PFSK-1 (cell line): Measurements from ENCODE around the gene COL25A1.

Experiments
- FOXP2 ChIP-seq: optimal IDR thresholded peaks from 2 replicates; pipeline ENCODE3; 2011; ENCODE audit warnings: borderline replicate concordance, control low read depth, inconsistent platforms; ENCODE audit not compliant: insufficient read depth; ENCODE audit errors: extremely low read length, extremely low read depth
- POLR2AphosphoS5 ChIP-seq: IDR thresholded peaks from 2 replicates; pipeline ENCODE4 v1.6.1; 2012; ENCODE audit warnings: low read depth, mild to moderate bottlenecking, control low read depth, low read length, moderate library complexity
- SIN3A ChIP-seq: IDR thresholded peaks from 2 replicates; pipeline ENCODE4 v1.6.1; 2012; ENCODE audit warnings: mild to moderate bottlenecking, low read length, moderate library complexity, borderline replicate concordance; ENCODE audit not compliant: insufficient read depth
- TAF1 ChIP-seq: IDR thresholded peaks from 2 replicates; pipeline ENCODE4 v1.6.1; 2012; ENCODE audit warnings: low read length, control low read depth, borderline replicate concordance; ENCODE audit not compliant: insufficient read depth
- TF ChIP-seq, protein P1 (sequence below), 2 experiments: IDR thresholded peaks; 2 replicates each; pipeline versions ENCODE4 v1.6.1 to v1.8.0; 2011 to 2012; ENCODE audit warnings: low read depth in 2 of 2, low read length in 2 of 2, control low read depth in 1 of 2, inconsistent platforms in 1 of 2, mild to moderate bottlenecking in 1 of 2, moderate library complexity in 1 of 2; ENCODE audit not compliant: insufficient read depth in 1 of 2

Gene COL25A1

DNA sequence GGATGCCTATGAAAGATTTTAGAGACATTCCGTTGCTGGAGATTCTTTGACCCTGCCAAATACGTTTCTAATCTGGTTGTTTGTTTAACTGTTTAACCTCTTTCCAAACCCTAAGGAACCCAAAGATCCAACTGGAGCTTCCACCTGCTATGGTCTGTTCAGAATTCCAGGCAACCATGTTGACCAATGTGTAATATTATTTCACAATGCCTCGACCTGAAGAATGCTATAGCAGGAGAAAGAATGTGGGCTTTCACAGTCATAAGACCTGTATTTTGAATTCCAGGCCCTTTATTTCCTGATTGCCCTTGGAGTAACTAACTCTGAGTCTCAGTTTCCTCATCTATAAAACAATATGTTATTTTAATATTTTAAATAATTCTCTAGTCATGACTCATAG, 90.8 kb downstream of the COL25A1 start:
- TF ChIP-seq TAF1, result no peak
- TF ChIP-seq POLR2AphosphoS5, result no peak
- no peak for TF ChIP-seq SIN3A
- TF ChIP-seq, protein P1, sequence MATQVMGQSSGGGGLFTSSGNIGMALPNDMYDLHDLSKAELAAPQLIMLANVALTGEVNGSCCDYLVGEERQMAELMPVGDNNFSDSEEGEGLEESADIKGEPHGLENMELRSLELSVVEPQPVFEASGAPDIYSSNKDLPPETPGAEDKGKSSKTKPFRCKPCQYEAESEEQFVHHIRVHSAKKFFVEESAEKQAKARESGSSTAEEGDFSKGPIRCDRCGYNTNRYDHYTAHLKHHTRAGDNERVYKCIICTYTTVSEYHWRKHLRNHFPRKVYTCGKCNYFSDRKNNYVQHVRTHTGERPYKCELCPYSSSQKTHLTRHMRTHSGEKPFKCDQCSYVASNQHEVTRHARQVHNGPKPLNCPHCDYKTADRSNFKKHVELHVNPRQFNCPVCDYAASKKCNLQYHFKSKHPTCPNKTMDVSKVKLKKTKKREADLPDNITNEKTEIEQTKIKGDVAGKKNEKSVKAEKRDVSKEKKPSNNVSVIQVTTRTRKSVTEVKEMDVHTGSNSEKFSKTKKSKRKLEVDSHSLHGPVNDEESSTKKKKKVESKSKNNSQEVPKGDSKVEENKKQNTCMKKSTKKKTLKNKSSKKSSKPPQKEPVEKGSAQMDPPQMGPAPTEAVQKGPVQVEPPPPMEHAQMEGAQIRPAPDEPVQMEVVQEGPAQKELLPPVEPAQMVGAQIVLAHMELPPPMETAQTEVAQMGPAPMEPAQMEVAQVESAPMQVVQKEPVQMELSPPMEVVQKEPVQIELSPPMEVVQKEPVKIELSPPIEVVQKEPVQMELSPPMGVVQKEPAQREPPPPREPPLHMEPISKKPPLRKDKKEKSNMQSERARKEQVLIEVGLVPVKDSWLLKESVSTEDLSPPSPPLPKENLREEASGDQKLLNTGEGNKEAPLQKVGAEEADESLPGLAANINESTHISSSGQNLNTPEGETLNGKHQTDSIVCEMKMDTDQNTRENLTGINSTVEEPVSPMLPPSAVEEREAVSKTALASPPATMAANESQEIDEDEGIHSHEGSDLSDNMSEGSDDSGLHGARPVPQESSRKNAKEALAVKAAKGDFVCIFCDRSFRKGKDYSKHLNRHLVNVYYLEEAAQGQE (IDR thresholded peaks at IDR 0.05; ENCODE audit: insufficient read depth in 1 of 2, low read depth in 2 of 2, low read length in 2 of 2), result no peak
- TF ChIP-seq FOXP2, result no peak

DNA sequence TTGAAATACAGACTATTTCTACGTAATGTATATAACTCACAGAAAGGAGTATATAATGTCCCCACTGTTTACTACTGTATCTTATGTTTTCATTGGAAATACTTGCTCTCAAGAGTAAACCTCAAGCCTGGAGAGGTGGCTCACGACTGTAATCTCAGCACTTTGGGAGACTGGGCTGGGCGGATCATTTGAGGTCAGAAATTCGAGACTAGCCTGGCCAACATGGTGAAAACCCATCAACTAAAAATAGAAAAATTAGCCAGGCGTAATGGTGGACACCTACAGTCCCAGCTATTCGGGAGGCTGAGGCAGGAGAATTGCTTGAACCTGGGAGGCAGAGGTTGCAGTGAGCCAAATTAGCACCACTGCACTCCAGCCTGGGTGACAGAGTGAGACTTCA, 92.8 kb downstream of the COL25A1 start:
- TF ChIP-seq, protein P1 (IDR thresholded peaks at IDR 0.05; ENCODE audit: insufficient read depth in 1 of 2, low read depth in 2 of 2, low read length in 2 of 2), result no peak
- no peak for TF ChIP-seq POLR2AphosphoS5
- no peak for TF ChIP-seq SIN3A

DNA sequence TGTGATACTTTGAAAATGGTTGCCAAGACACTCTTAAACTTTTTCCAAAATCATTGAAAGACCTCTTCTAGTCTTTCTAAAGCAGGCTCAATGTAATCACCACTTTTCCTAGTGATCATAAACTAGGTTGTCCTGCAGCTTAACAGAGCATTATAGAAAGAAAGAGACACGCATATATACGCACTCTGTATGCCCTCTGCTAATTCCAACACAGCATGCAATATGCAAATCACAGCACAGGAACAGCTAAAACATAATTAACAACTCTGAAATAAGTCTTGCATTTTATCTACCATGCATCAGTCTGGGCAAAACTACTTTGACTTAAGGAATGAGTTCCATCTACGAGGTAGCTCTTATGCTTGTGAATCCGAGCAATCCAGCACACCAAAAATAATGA, 94.6 kb downstream of the COL25A1 start:
- TF ChIP-seq, protein P1 (IDR thresholded peaks at IDR 0.05; ENCODE audit: insufficient read depth in 1 of 2, low read depth in 2 of 2, low read length in 2 of 2), result no peak
- TF ChIP-seq FOXP2 (no peak), SIN3A (no peak), TAF1 (no peak), POLR2AphosphoS5 (no peak)

DNA sequence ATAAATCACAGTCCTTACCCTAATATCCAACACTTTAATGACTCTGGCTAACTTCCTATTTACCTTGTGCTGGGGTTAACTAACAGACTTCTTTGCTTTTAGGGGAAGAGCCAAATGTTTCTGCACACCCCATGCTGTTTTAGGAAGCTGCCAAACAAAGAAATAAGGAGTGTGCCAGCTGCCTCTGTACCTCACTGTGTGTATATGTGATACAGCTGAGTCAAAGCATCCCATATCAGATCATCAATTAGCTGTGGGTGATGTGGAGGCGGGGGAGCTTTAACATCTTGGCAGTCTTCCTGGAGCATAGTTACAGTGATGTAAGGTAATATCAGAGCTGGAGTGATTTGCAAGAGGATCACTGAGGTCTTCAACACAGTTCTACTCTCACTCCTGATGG, 95.4 kb downstream of the COL25A1 start:
- TF ChIP-seq TAF1 (no peak), FOXP2 (no peak), POLR2AphosphoS5 (no peak), SIN3A (no peak)
- TF ChIP-seq, protein P1 (IDR thresholded peaks at IDR 0.05; ENCODE audit: insufficient read depth in 1 of 2, low read depth in 2 of 2, low read length in 2 of 2), result no peak

DNA sequence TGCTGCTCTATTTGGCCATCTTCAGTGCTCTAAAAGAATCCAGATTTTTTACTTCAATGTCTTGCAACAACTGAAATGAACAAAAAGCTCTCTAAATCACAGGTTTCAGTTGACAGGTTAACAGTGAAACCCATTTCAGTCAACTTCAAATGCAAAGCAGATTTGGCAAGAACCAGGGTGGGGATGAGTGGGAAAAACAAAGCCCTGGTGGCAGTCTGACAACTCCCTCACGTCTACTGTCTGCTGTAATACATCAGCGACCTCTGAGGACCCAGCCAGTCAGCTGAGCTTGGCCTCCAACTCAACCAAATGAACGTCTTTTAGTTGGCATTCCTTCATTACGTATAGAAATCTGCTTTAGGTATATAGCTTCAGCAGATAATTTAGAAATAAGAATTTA, 95.8 kb downstream of the COL25A1 start:
- TF ChIP-seq SIN3A (no peak), TAF1 (no peak), FOXP2 (no peak)
